ENCODE results near the gene ANKRD18B. TPM values are rescaled to one million over a fixed set of nuclear protein-coding genes. Genes with fewer than 3 reads are reported as not detected.
"Not testable (repeated sequence)": the region's sequence is repeated elsewhere in the genome, so short reads cannot be mapped to it uniquely, and the experiment has no call there.

Gene ANKRD18B
- total and polyA plus RNA-seq, 9 of the 15 experiments (the other 6 are each of a cell fraction or from before 2014, with no cell fraction given), result 0.43 to 12.6 (median 1.8) TPM

DNA sequence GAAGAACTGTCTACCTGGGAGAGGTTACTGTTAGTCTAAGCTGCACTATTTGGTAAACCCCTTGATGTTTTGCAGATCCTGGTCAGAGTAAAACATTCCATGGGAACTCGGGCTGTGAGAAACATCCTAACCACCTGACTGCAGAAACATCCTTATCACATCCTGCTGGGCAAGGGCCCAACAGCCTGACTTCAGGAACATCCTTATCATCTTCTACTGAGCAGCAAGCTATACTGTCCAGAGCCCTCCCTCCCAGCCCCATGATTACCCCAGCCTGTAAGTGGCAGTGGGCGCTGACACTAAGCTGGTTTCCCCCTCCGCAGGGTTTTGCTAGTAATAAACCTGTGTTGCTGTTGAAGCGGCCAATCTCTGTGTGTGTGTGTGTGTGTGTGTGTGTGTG lies 80.9 kb downstream of the ANKRD18B start:
- H3K9ac ChIP-seq (ENCODE audit: insufficient read depth in 1 of 2, low read depth in 2 of 2, low read length in 2 of 2); H3K27ac ChIP-seq (ENCODE audit: extremely low read depth, low read depth, low read length); CTCF ChIA-PET (ENCODE audit: low intra/inter-chr PET ratio); H4K20me1 ChIP-seq (replicated peaks; ENCODE audit: control insufficient read depth, insufficient read depth, low read length); H3K9me3 ChIP-seq (replicated peaks; ENCODE audit: control insufficient read depth, insufficient read depth, low read depth, low read length); BruUV-seq (replicated peaks); in situ Hi-C loops (cut with MboI); H3K4me2 ChIP-seq (ENCODE audit: insufficient read depth, low read length); H3K4me1 ChIP-seq (replicated peaks in 1 of 2; ENCODE audit: control insufficient read depth in 2 of 2, insufficient read depth in 2 of 2, low read length in 2 of 2); H3K9me1 ChIP-seq (ENCODE audit: control insufficient read depth, insufficient read depth, low read length); H3K36me3 ChIP-seq (ENCODE audit: control insufficient read depth, insufficient read depth, low read length); H3K27me3 ChIP-seq (ENCODE audit: control insufficient read depth in 2 of 2, insufficient read depth in 2 of 2, low read length in 2 of 2); H3K4me3 ChIP-seq; intact Hi-C loops (cut with micrococcal nuclease); H2AFZ ChIP-seq (ENCODE audit: low read depth, low read length); H3K79me2 ChIP-seq (ENCODE audit: control insufficient read depth, insufficient read depth, low read length): not testable (repeated sequence)
- FAIRE-seq (peak; percentile 15), DNase-seq (ENCODE audit: extremely low read depth in 1 of 4, low spot score in 3 of 4) (peak in 1 of 4 experiments; percentile 25), ATAC-seq (peak; percentile 31; the same call in 1 of the 3 replicates)
- POLR2A ChIA-PET, result interaction anchor here (0.6 kb wide), 1 partner anchor 356 kb away, joined by 3 read pairs; no protein-coding TSS in a partner anchor
- TF ChIP-seq FOXJ2 (tag; IDR thresholded peaks at IDR 0.05), result 0 out of 2 replicates have a peak, but pooled peaks have one; percentile 45
- WGBS (ENCODE audit: insufficient coverage, low coverage, missing lambda C conversion rate), result 0% methylated on average over 1 of the region's 4 CpGs

DNA sequence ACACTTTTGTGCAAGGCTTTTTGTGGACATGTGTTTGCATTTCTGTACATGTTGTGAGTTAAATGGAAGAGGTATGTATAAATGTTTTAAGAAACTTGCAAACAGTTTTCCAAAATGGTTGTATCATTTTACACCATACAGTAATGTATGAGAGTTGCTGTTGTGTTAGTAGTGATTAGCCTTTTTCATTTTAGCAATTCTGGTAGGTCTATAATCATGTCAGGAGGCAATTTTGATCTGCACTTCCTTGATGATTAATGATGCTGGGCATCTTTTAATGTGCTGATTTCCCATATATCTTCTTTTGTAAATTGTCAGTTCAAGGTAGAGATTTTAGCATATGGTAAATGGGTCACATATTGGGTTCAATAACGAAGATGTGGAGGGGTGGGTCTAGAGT lies 87.3 kb downstream of the ANKRD18B start:
- ATAC-seq (no peak), FAIRE-seq (no peak), DNase-seq (ENCODE audit: extremely low read depth in 1 of 4, low spot score in 3 of 4) (no peak)
- Histone ChIP-seq H3K79me2 (ENCODE audit: control insufficient read depth, insufficient read depth, low read length) (no peaks in the 10 kb centered on the region), H2AFZ (ENCODE audit: low read depth, low read length) (no peak overlapping the region), H3K4me2 (ENCODE audit: insufficient read depth, low read length) (no peak overlapping the region), H3K4me3 (no peak overlapping the region), H3K9me3 (replicated peaks; ENCODE audit: control insufficient read depth, insufficient read depth, low read depth, low read length) (no peaks in the 10 kb centered on the region), H4K20me1 (replicated peaks; ENCODE audit: control insufficient read depth, insufficient read depth, low read length) (no peaks in the 10 kb centered on the region), H3K27me3 (ENCODE audit: control insufficient read depth in 2 of 2, insufficient read depth in 2 of 2, low read length in 2 of 2) (no peaks in the 10 kb centered on the region), H3K36me3 (ENCODE audit: control insufficient read depth, insufficient read depth, low read length) (no peaks in the 10 kb centered on the region), H3K4me1 (replicated peaks in 1 of 2; ENCODE audit: control insufficient read depth in 2 of 2, insufficient read depth in 2 of 2, low read length in 2 of 2) (no peaks in the 10 kb centered on the region), H3K27ac (ENCODE audit: extremely low read depth, low read depth, low read length) (no peak overlapping the region), H3K9me1 (ENCODE audit: control insufficient read depth, insufficient read depth, low read length) (no peaks in the 10 kb centered on the region), H3K9ac (ENCODE audit: insufficient read depth in 1 of 2, low read depth in 2 of 2, low read length in 2 of 2) (no peak overlapping the region)
- BruUV-seq (replicated peaks), result no TSS peak
- in situ Hi-C loops (cut with MboI), result loop anchor here (5.0 kb wide), 1 partner anchor 186 kb away; the partner anchor contains the start of gene PRSS3
- CTCF ChIA-PET (ENCODE audit: low intra/inter-chr PET ratio), result no interaction called here
- TF ChIP-seq ZNF316 (IDR thresholded peaks at IDR 0.05), result no peak
- TF ChIP-seq TAF1 (IDR thresholded peaks at IDR 0.05; ENCODE audit: control insufficient read depth, extremely low read depth, insufficient read depth, low read length, severe bottlenecking), result no peak
- TF ChIP-seq ZBTB17 (CRISPR knock-in tag; IDR thresholded peaks at IDR 0.05), result no peak
- TF ChIP-seq FUS (optimal IDR thresholded peaks at IDR 0.05; ENCODE audit: low read depth, low read length), result no peak
- TF ChIP-seq HCFC1 (IDR thresholded peaks at IDR 0.05; ENCODE audit: low read depth, low read length), result no peak
- TF ChIP-seq CHD4 (IDR thresholded peaks at IDR 0.05; ENCODE audit: insufficient read depth, insufficient replicate concordance, low read depth, low read length, poor library complexity, severe bottlenecking), result no peak
- TF ChIP-seq DDX20 (tag; IDR thresholded peaks at IDR 0.05; ENCODE audit: low read depth), result no peak
- TF ChIP-seq PHB (CRISPR knock-in tag; IDR thresholded peaks at IDR 0.05), result no peak
- no peak for TF ChIP-seq LARP7 (IDR thresholded peaks at IDR 0.05)
- TF ChIP-seq POLR3A (IDR thresholded peaks at IDR 0.05; ENCODE audit: borderline replicate concordance, extremely low read depth, insufficient read depth, insufficient read length), result no peak
- TF ChIP-seq, protein P1, sequence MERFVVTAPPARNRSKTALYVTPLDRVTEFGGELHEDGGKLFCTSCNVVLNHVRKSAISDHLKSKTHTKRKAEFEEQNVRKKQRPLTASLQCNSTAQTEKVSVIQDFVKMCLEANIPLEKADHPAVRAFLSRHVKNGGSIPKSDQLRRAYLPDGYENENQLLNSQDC (CRISPR knock-in tag; IDR thresholded peaks at IDR 0.05), result no peak
- TF ChIP-seq NCOA6 (IDR thresholded peaks at IDR 0.05), result no peak
- TF ChIP-seq PCBP1 (IDR thresholded peaks at IDR 0.05; ENCODE audit: low read depth, low read length, poor library complexity, severe bottlenecking), result no peak
- no peak for TF ChIP-seq ZNF224 (CRISPR knock-in tag; IDR thresholded peaks at IDR 0.05)
- TF ChIP-seq, protein P2, sequence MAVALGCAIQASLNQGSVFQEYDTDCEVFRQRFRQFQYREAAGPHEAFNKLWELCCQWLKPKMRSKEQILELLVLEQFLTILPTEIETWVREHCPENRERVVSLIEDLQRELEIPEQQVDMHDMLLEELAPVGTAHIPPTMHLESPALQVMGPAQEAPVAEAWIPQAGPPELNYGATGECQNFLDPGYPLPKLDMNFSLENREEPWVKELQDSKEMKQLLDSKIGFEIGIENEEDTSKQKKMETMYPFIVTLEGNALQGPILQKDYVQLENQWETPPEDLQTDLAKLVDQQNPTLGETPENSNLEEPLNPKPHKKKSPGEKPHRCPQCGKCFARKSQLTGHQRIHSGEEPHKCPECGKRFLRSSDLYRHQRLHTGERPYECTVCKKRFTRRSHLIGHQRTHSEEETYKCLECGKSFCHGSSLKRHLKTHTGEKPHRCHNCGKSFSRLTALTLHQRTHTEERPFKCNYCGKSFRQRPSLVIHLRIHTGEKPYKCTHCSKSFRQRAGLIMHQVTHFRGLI (CRISPR knock-in tag; IDR thresholded peaks at IDR 0.05), result no peak
- WGBS (ENCODE audit: insufficient coverage, low coverage, missing lambda C conversion rate), result 0% methylated on average over 1 of the region's 1 CpG
- intact Hi-C loops (cut with micrococcal nuclease), result no loop called here
- POLR2A ChIA-PET, result no interaction called here
